ENCODE results near the gene SMOC1. TPM values are rescaled to one million over a fixed set of nuclear protein-coding genes. Genes with fewer than 3 reads are reported as not detected.

Gene SMOC1
- total and polyA plus RNA-seq, 9 of the 15 experiments (the other 6 are each of a cell fraction or from before 2014, with no cell fraction given): 0.04 TPM; not detected in 8

DNA sequence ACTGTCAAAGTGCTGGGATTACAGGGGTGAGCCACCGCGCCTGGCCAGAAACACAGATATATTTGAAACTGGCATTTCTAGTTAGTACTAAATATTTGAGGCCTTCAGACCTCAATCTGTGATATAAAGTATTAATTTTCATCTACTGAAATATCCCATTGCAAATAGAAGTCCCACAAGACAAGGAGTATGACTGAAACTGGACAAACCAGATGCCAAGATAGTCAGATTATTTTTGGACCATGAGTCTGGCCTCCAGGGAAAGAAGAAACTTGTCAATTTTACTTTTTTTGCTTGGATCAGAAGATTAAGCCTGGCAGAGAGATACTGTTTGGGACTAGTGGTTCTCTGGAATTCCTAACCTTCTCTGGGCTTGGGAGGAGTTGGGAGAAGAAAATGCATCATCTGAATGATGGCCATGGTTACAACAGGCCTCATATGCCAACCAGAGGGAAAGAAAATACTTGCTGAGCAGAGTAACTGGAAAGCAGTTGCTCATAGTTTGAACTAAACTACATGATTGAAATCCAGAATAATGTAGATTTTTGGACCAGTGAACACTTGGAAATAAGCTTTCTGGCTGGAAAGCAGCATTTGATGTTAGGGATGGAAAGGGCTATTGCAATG, 2.9 kb upstream of the SMOC1 start (continued):
- TF ChIP-seq, protein P1, sequence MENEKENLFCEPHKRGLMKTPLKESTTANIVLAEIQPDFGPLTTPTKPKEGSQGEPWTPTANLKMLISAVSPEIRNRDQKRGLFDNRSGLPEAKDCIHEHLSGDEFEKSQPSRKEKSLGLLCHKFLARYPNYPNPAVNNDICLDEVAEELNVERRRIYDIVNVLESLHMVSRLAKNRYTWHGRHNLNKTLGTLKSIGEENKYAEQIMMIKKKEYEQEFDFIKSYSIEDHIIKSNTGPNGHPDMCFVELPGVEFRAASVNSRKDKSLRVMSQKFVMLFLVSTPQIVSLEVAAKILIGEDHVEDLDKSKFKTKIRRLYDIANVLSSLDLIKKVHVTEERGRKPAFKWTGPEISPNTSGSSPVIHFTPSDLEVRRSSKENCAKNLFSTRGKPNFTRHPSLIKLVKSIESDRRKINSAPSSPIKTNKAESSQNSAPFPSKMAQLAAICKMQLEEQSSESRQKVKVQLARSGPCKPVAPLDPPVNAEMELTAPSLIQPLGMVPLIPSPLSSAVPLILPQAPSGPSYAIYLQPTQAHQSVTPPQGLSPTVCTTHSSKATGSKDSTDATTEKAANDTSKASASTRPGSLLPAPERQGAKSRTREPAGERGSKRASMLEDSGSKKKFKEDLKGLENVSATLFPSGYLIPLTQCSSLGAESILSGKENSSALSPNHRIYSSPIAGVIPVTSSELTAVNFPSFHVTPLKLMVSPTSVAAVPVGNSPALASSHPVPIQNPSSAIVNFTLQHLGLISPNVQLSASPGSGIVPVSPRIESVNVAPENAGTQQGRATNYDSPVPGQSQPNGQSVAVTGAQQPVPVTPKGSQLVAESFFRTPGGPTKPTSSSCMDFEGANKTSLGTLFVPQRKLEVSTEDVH (IDR thresholded peaks at IDR 0.05; ENCODE audit: low read depth, partially characterized antibody): no peak
- TF ChIP-seq NFATC3 (IDR thresholded peaks at IDR 0.05) (no peak), MIER1 (IDR thresholded peaks at IDR 0.05; ENCODE audit: low read depth) (no peak), THRAP3 (IDR thresholded peaks at IDR 0.05; ENCODE audit: borderline replicate concordance) (no peak), MBD2 (IDR thresholded peaks at IDR 0.05; ENCODE audit: borderline replicate concordance, low read depth) (no peak)

DNA sequence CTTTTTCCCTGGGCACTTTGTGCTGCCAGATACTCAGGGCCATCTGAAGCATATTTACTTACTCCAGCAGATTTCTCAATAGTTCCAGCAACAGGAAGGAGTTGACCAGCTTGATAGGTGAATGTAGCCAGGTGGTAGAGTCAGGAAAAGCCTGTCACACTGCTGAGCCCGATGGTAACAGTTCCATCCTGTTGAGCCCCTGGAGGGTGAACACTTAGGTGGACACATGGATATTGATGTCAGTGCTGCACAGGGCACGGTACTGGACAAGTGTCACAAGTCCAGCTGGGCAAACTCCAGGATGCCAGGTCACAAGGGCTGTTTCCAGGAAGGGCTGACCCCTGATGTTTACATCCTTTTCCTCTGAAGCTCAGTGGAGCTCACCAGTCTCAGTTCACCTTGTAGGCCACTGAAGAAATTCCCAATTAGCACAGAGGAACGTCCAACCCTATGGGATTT, 2.3 kb upstream of the SMOC1 start:
- H3K4me1 ChIP-seq (replicated peaks in 1 of 2; ENCODE audit: control insufficient read depth in 2 of 2, insufficient read depth in 2 of 2, low read length in 2 of 2): peaks cover 0 to 5% of the 10 kb centered on the region in 2 experiments; a peak in 1 of 5 replicates
- TF ChIP-seq CHD1 (IDR thresholded peaks at IDR 0.05; ENCODE audit: low read length) (no peak), CREB1 (IDR thresholded peaks at IDR 0.05) (no peak), CREB1 (CRISPR knock-in tag; IDR thresholded peaks at IDR 0.05) (no peak), NFE2 (IDR thresholded peaks at IDR 0.05; ENCODE audit: low read depth) (no peak), KLF10 (CRISPR knock-in tag; IDR thresholded peaks at IDR 0.05) (no peak), SMAD3 (CRISPR knock-in tag; conservative IDR thresholded peaks at IDR 0.05) (no peak), FOXA3 (CRISPR knock-in tag; conservative IDR thresholded peaks at IDR 0.05 in 1 of 2, IDR thresholded peaks at IDR 0.05 in 1 of 2) (no peak), FOXJ2 (tag; IDR thresholded peaks at IDR 0.05) (no peak), MAFK (IDR thresholded peaks at IDR 0.05; ENCODE audit: low read length) (no peak), MTA1 (IDR thresholded peaks at IDR 0.05; ENCODE audit: borderline replicate concordance) (no peak), POLR3A (IDR thresholded peaks at IDR 0.05; ENCODE audit: borderline replicate concordance, extremely low read depth, insufficient read depth, insufficient read length) (no peak), ZNF253 (CRISPR knock-in tag; conservative IDR thresholded peaks at IDR 0.05) (no peak)
- TF ChIP-seq, protein P2, sequence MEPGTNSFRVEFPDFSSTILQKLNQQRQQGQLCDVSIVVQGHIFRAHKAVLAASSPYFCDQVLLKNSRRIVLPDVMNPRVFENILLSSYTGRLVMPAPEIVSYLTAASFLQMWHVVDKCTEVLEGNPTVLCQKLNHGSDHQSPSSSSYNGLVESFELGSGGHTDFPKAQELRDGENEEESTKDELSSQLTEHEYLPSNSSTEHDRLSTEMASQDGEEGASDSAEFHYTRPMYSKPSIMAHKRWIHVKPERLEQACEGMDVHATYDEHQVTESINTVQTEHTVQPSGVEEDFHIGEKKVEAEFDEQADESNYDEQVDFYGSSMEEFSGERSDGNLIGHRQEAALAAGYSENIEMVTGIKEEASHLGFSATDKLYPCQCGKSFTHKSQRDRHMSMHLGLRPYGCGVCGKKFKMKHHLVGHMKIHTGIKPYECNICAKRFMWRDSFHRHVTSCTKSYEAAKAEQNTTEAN (CRISPR knock-in tag; IDR thresholded peaks at IDR 0.05): no peak
- TF ChIP-seq, protein P3, sequence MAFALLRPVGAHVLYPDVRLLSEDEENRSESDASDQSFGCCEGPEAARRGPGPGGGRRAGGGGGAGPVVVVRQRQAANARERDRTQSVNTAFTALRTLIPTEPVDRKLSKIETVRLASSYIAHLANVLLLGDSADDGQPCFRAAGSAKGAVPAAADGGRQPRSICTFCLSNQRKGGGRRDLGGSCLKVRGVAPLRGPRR (CRISPR knock-in tag; IDR thresholded peaks at IDR 0.05): no peak

More for the DNA sequence above, 2.3 kb upstream of the SMOC1 start:
- in situ Hi-C loops (cut with MboI): no loop called here
- intact Hi-C loops (cut with micrococcal nuclease): no loop called here
- Histone ChIP-seq H3K9me1 (ENCODE audit: control insufficient read depth, insufficient read depth, low read length) (no peaks in the 10 kb centered on the region), H3K9ac (ENCODE audit: insufficient read depth in 1 of 2, low read depth in 2 of 2, low read length in 2 of 2) (no peak overlapping the region), H2AFZ (ENCODE audit: low read depth, low read length) (no peak overlapping the region), H3K36me3 (ENCODE audit: control insufficient read depth, insufficient read depth, low read length) (no peaks in the 10 kb centered on the region), H3K4me2 (ENCODE audit: insufficient read depth, low read length) (no peak overlapping the region), H3K4me3 (no peak overlapping the region), H3K9me3 (replicated peaks; ENCODE audit: control insufficient read depth, insufficient read depth, low read depth, low read length) (no peaks in the 10 kb centered on the region), H3K79me2 (ENCODE audit: control insufficient read depth, insufficient read depth, low read length) (no peaks in the 10 kb centered on the region), H4K20me1 (replicated peaks; ENCODE audit: control insufficient read depth, insufficient read depth, low read length) (no peaks in the 10 kb centered on the region), H3K27me3 (ENCODE audit: control insufficient read depth in 2 of 2, insufficient read depth in 2 of 2, low read length in 2 of 2) (peaks cover 0 to 22% of the 10 kb centered on the region in 2 experiments; a peak in 2 of 5 replicates), H3K27ac (ENCODE audit: extremely low read depth, low read depth, low read length) (no peak overlapping the region)
- ATAC-seq: no peak
- DNase-seq (ENCODE audit: extremely low read depth in 1 of 4, low spot score in 3 of 4): no peak
- POLR2A ChIA-PET: interaction anchor here (0.6 kb wide), 1 partner anchor 197 kb away, joined by 3 read pairs; no protein-coding TSS in a partner anchor
- WGBS (ENCODE audit: insufficient coverage, low coverage, missing lambda C conversion rate): 0% methylated on average over 3 of the region's 3 CpGs
- BruUV-seq (replicated peaks): no TSS peak
- CTCF ChIA-PET (ENCODE audit: low intra/inter-chr PET ratio): no interaction called here
- FAIRE-seq: no peak
